Trophoblast cell (in vitro differentiated cells and primary cell): ENCODE measurements around the gene SEMA3F.

Experiments
- DNase-seq, 2 donors: peaks; one replicate each; pipeline ENCODE4 v3.0.0-alpha.2; 2016
- H2AFZ ChIP-seq: 2 replicates; pipeline ENCODE4 v1.6.1; 2013; ENCODE audit warnings: low read length, moderate library complexity, mild to moderate bottlenecking; ENCODE audit not compliant: insufficient read depth, poor library complexity
- H2AK5ac ChIP-seq: 2 replicates; pipeline ENCODE4 v1.6.1; 2013; ENCODE audit warnings: mild to moderate bottlenecking, low read length
- H2BK120ac ChIP-seq: 2 replicates; pipeline ENCODE4 v1.6.1; 2013; ENCODE audit warnings: low read length, mild to moderate bottlenecking, moderate library complexity; ENCODE audit not compliant: insufficient read depth, poor library complexity
- H2BK12ac ChIP-seq: 2 replicates; pipeline ENCODE4 v1.6.1; 2013; ENCODE audit warnings: mild to moderate bottlenecking, low read length, moderate library complexity
- H2BK5ac ChIP-seq: 2 replicates; pipeline ENCODE4 v1.6.1; 2013; ENCODE audit warnings: low read length, low read depth, moderate library complexity, mild to moderate bottlenecking; ENCODE audit not compliant: poor library complexity
- H3K14ac ChIP-seq: 2 replicates; pipeline ENCODE4 v1.6.1; 2013; ENCODE audit warnings: mild to moderate bottlenecking, low read length
- H3K18ac ChIP-seq: 2 replicates; pipeline ENCODE4 v1.6.1; 2013; ENCODE audit warnings: mild to moderate bottlenecking, low read length
- H3K23ac ChIP-seq: 2 replicates; pipeline ENCODE4 v1.6.1; 2013; ENCODE audit warnings: low read length
- H3K27ac ChIP-seq: 2 replicates; pipeline ENCODE4 v1.5.1; 2013; ENCODE audit warnings: low read depth, mild to moderate bottlenecking, inconsistent platforms, low read length, moderate library complexity
- H3K27me3 ChIP-seq: 2 replicates; pipeline ENCODE4 v1.6.1; 2013; ENCODE audit warnings: inconsistent platforms, mild to moderate bottlenecking, low read length, moderate library complexity; ENCODE audit not compliant: insufficient read depth
- H3K36me3 ChIP-seq, 2 experiments: 1 replicate in 1 of 2; 2 replicates in 1 of 2; pipeline ENCODE4 v1.6.1; 2013; ENCODE audit warnings: low read length in 2 of 2, mild to moderate bottlenecking in 2 of 2, moderate library complexity in 1 of 2; ENCODE audit not compliant: insufficient read depth in 2 of 2, control insufficient read depth in 1 of 2
- H3K4ac ChIP-seq: 2 replicates; pipeline ENCODE4 v1.6.1; 2013; ENCODE audit warnings: low read depth, mild to moderate bottlenecking, low read length, moderate library complexity
- H3K4me1 ChIP-seq, 2 experiments: 1 replicate in 1 of 2; 2 replicates in 1 of 2; pipeline ENCODE4 v1.6.1; 2013; ENCODE audit warnings: low read length in 2 of 2, mild to moderate bottlenecking in 2 of 2, moderate library complexity in 1 of 2; ENCODE audit not compliant: insufficient read depth in 2 of 2, control insufficient read depth in 1 of 2
- H3K4me2 ChIP-seq: 2 replicates; pipeline ENCODE4 v1.6.1; 2013; ENCODE audit warnings: inconsistent platforms, mild to moderate bottlenecking, low read length, moderate library complexity
- H3K4me3 ChIP-seq: 2 replicates; pipeline ENCODE4 v1.5.1; 2013; ENCODE audit warnings: mild to moderate bottlenecking, low read depth, low read length, inconsistent platforms
- H3K79me1 ChIP-seq: one replicate; pipeline ENCODE4 v1.6.1; 2013; ENCODE audit warnings: low read length
- H3K79me2 ChIP-seq: 2 replicates; pipeline ENCODE4 v1.6.1; 2013; ENCODE audit warnings: low read length, mild to moderate bottlenecking; ENCODE audit not compliant: control insufficient read depth, insufficient read depth, poor library complexity
- H3K9ac ChIP-seq: 2 replicates; pipeline ENCODE4 v1.6.1; 2013; ENCODE audit warnings: mild to moderate bottlenecking, low read length
- H3K9me3 ChIP-seq: 2 replicates; pipeline ENCODE4 v1.6.1; 2013; ENCODE audit warnings: low read depth, mild to moderate bottlenecking, control low read depth, inconsistent platforms, low read length; ENCODE audit not compliant: insufficient read depth
- H4K12ac ChIP-seq: 2 replicates; pipeline ENCODE4 v1.6.1; 2013; ENCODE audit warnings: low read depth, mild to moderate bottlenecking, low read length, moderate library complexity
- H4K8ac ChIP-seq: 2 replicates; pipeline ENCODE4 v1.6.1; 2013; ENCODE audit warnings: low read depth, mild to moderate bottlenecking, low read length, moderate library complexity
- H4K91ac ChIP-seq: one replicate; pipeline ENCODE4 v1.6.1; 2013; ENCODE audit warnings: low read depth, mild to moderate bottlenecking, low read length, moderate library complexity
- WGBS: extraction: QIAGEN DNeasy Blood & Tissue Kit; methylation state at CpG from one replicate; pipeline ENCODE4 v1.1.7; 2013; ENCODE audit warnings: missing lambda C conversion rate; ENCODE audit not compliant: insufficient read length, insufficient coverage; ENCODE audit errors: extremely low coverage; 5-methylcytosine and 5-hydroxymethylcytosine counted together

SEMA3F gene

DNA sequence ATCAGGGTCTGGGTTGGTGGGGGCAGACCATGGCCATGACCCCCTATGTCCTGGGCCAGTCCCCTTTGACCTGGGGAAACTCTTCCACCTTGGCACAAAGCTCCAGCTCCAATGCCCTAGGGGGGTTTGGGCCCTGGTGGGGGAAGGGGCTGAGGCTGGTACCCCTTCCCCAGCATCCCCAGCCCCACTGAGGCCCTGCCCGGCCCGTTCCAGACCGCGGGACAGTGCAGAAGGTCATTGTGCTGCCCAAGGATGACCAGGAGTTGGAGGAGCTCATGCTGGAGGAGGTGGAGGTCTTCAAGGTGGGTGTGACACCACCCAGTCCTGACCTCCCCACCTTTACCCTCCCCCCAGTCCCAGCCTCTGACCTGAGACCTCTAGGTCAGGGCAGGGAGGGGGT lies 30.1 kb downstream of the SEMA3F start:
- H4K91ac ChIP-seq: no peak overlapping the region
- no peak overlapping the region for H4K8ac ChIP-seq
- no peak overlapping the region for H4K12ac ChIP-seq
- no peak for DNase-seq
- no peaks in the 10 kb centered on the region for H3K79me1 ChIP-seq
- no CpG with 5 or more reads among the region's 4 CpGs for WGBS
- H3K23ac ChIP-seq: no peak overlapping the region
- H3K4me3 ChIP-seq: no peak overlapping the region
- H2BK5ac ChIP-seq: no peak overlapping the region
- H3K9ac ChIP-seq: no peak overlapping the region
- H3K4me2 ChIP-seq: no peak overlapping the region
- H3K36me3 ChIP-seq: peaks cover 32 to 38% of the 10 kb centered on the region in 2 experiments
- no peaks in the 10 kb centered on the region for H3K27me3 ChIP-seq
- no peak overlapping the region for H3K14ac ChIP-seq
- no peak overlapping the region for H3K18ac ChIP-seq
- H3K79me2 ChIP-seq: no peaks in the 10 kb centered on the region
- no peaks in the 10 kb centered on the region for H3K9me3 ChIP-seq
- H2BK120ac ChIP-seq: no peak overlapping the region
- no peak overlapping the region for H2AFZ ChIP-seq
- H3K4me1 ChIP-seq: peaks cover 13 to 16% of the 10 kb centered on the region in 2 experiments
- H2AK5ac ChIP-seq: no peak overlapping the region
- no peak overlapping the region for H3K4ac ChIP-seq
- H3K27ac ChIP-seq: no peak overlapping the region
- no peak overlapping the region for H2BK12ac ChIP-seq

DNA sequence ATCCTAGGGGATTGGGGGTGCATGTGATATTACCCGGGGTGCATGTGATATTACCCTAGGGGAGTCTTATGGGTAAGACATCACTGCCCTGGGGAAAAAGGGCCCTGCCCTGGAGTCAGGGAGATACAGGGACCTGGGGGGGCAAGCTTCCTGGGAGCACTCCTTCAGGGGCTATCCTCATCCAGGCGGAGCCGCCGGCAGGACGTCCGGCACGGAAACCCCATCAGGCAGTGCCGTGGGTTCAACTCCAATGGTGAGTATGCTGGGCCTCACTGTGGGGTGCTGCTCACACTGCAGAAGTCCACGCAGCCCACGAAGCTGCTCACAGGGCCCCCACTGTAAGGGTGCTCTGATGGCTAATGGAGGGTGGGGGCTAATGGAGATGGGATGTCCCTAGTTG lies 31.0 kb downstream of the SEMA3F start:
- Histone ChIP-seq H3K23ac (no peak overlapping the region), H4K91ac (no peak overlapping the region), H2AK5ac (no peak overlapping the region), H3K27me3 (no peaks in the 10 kb centered on the region), H4K8ac (no peak overlapping the region), H3K4me3 (no peak overlapping the region), H3K79me2 (no peaks in the 10 kb centered on the region), H3K79me1 (no peaks in the 10 kb centered on the region), H3K18ac (no peak overlapping the region), H2AFZ (no peak overlapping the region), H3K4ac (no peak overlapping the region), H3K4me1 (peaks cover 13 to 16% of the 10 kb centered on the region in 2 experiments), H2BK12ac (no peak overlapping the region), H3K27ac (no peak overlapping the region), H2BK5ac (no peak overlapping the region), H3K36me3 (peaks cover 32 to 38% of the 10 kb centered on the region in 2 experiments), H3K9me3 (no peaks in the 10 kb centered on the region), H2BK120ac (no peak overlapping the region), H3K9ac (no peak overlapping the region), H3K14ac (no peak overlapping the region), H4K12ac (no peak overlapping the region), H3K4me2 (no peak overlapping the region)
- no peak for DNase-seq
- no CpG with 5 or more reads among the region's 10 CpGs for WGBS

DNA sequence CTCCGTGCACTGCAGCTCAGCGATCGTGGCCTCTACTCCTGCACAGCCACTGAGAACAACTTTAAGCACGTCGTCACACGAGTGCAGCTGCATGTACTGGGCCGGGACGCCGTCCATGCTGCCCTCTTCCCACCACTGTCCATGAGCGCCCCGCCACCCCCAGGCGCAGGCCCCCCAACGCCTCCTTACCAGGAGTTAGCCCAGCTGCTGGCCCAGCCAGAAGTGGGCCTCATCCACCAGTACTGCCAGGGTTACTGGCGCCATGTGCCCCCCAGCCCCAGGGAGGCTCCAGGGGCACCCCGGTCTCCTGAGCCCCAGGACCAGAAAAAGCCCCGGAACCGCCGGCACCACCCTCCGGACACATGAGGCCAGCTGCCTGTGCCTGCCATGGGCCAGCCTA lies 32.6 kb downstream of the SEMA3F start:
- no peak overlapping the region for H3K4me3 ChIP-seq
- H3K9ac ChIP-seq: no peak overlapping the region
- H2AFZ ChIP-seq: no peak overlapping the region
- no peak overlapping the region for H4K91ac ChIP-seq
- no peak overlapping the region for H2AK5ac ChIP-seq
- no peak overlapping the region for H3K4me2 ChIP-seq
- H3K27ac ChIP-seq: no peak overlapping the region
- WGBS: no CpG with 5 or more reads among the region's 19 CpGs
- no peak overlapping the region for H3K23ac ChIP-seq
- H3K4ac ChIP-seq: no peak overlapping the region
- H3K79me1 ChIP-seq: no peaks in the 10 kb centered on the region
- H3K27me3 ChIP-seq: no peaks in the 10 kb centered on the region
- H2BK12ac ChIP-seq: no peak overlapping the region
- peaks cover 9 to 16% of the 10 kb centered on the region in 2 experiments for H3K4me1 ChIP-seq
- no peak overlapping the region for H3K18ac ChIP-seq
- peaks cover 23 to 34% of the 10 kb centered on the region in 2 experiments for H3K36me3 ChIP-seq
- no peak overlapping the region for H2BK120ac ChIP-seq
- DNase-seq: no peak
- no peaks in the 10 kb centered on the region for H3K79me2 ChIP-seq
- H4K12ac ChIP-seq: no peak overlapping the region
- H3K14ac ChIP-seq: no peak overlapping the region
- H2BK5ac ChIP-seq: no peak overlapping the region
- no peak overlapping the region for H4K8ac ChIP-seq
- H3K9me3 ChIP-seq: no peaks in the 10 kb centered on the region

DNA sequence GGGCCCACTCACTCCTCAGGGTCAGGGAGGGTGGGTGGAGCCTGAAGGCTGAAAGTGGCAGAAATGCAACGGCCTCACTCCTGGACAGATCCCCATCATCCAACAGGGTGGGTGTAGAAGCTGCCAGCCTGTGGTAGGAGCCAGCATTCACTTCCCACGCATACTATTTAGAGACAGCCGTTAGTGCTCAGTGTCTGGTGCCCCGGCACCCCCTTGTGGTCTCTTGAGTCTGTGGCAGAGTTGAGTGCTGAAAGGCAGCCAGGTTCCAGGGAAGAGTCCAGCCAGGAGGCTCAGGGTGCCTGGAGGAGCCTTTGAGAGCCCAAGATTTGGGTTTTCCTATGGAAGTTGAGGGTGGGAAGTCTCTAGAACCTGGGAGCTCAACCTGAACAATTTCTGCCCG lies 34.1 kb downstream of the SEMA3F start:
- Histone ChIP-seq H3K18ac (no peak overlapping the region), H3K4ac (no peak overlapping the region), H3K79me1 (no peaks in the 10 kb centered on the region), H2AFZ (no peak overlapping the region), H3K9ac (no peak overlapping the region), H3K79me2 (no peaks in the 10 kb centered on the region), H4K91ac (no peak overlapping the region), H2BK12ac (no peak overlapping the region), H3K4me1 (peaks cover 0 to 6% of the 10 kb centered on the region in 2 experiments), H2BK5ac (no peak overlapping the region), H3K27ac (no peak overlapping the region), H3K36me3 (peaks cover 22 to 28% of the 10 kb centered on the region in 2 experiments), H2AK5ac (no peak overlapping the region), H3K23ac (no peak overlapping the region), H3K4me2 (no peak overlapping the region), H3K4me3 (no peak overlapping the region), H3K14ac (no peak overlapping the region), H3K27me3 (no peaks in the 10 kb centered on the region), H2BK120ac (no peak overlapping the region), H4K12ac (no peak overlapping the region), H4K8ac (no peak overlapping the region), H3K9me3 (no peaks in the 10 kb centered on the region)
- no CpG with 5 or more reads among the region's 5 CpGs for WGBS
- DNase-seq: peak; percentile 55 to 67
